Esophagus squamous epithelium (tissue), 4 donors: ENCODE measurements around the gene ITPRIPL2.

Source experiments
- CTCF ChIP-seq, 6 experiments: fragments of 450-650 bp in 4 of 6; fragments of 200-600 bp in 2 of 6; sonication (generic) in 2 of 6; IDR thresholded peaks; one replicate each; pipeline ENCODE4 v1.5.1; 2016 to 2019; ENCODE audit warnings: antibody characterized with exemption in 6 of 6, mild to moderate bottlenecking in 4 of 6, moderate library complexity in 4 of 6
- POLR2A ChIP-seq, 4 donors: fragments of 450-650 bp; IDR thresholded peaks; one replicate each; pipeline ENCODE4 v1.6.1; 2017; ENCODE audit warnings: antibody characterized with exemption in 4 of 4, mild to moderate bottlenecking in 4 of 4, moderate library complexity in 3 of 4

- TF ChIP-seq CTCF (IDR thresholded peaks at IDR 0.05) (no peak), POLR2A (IDR thresholded peaks at IDR 0.05) (no peak)
Measured at GRCh38 chr16:19162085-19162484, 48.3 kb downstream of the ITPRIPL2 start.
